A549 (cell line): ENCODE data around the gene PLAC1.

Experiments
- BHLHE40 ChIP-seq: IDR thresholded peaks from 2 replicates; pipeline ENCODE4 v1.6.1; 2012; ENCODE audit warnings: low read depth, low read length, inconsistent platforms
- CTCF ChIP-seq: fragments of >200 bp; sonication (Bioruptor Twin); formaldehyde crosslinking; IDR thresholded peaks from 3 replicates; pipeline ENCODE4 v1.5.1; 2016
- EP300 ChIP-seq, 2 experiments: fragments of >200 bp; sonication (Bioruptor Twin); formaldehyde crosslinking; IDR thresholded peaks; 2 replicates in 1 of 2; 3 replicates in 1 of 2; pipeline ENCODE4 v1.6.1; 2016 to 2017
- ESRRA ChIP-seq: fragments of 150-350 bp; IDR thresholded peaks from 2 replicates; pipeline ENCODE4 v1.6.1; 2014; ENCODE audit warnings: mild to moderate bottlenecking, low read length, borderline replicate concordance
- JUN ChIP-seq, 2 experiments: fragments of >200 bp; sonication (Bioruptor Twin); formaldehyde crosslinking; IDR thresholded peaks; 2 replicates in 1 of 2; 3 replicates in 1 of 2; pipeline ENCODE4 v1.6.1; 2016 to 2017
- MAFK ChIP-seq: fragments of 450-650 bp; IDR thresholded peaks from 2 replicates; pipeline ENCODE4 v1.6.1; 2014; ENCODE audit not compliant: partially characterized antibody
- MAZ ChIP-seq: fragments of 150-350 bp; IDR thresholded peaks from 2 replicates; pipeline ENCODE4 v1.6.1; 2014; ENCODE audit warnings: antibody characterized with exemption, low read depth, low read length, borderline replicate concordance
- MYC ChIP-seq: IDR thresholded peaks from 2 replicates; pipeline ENCODE4 v1.6.1; 2012; ENCODE audit warnings: mild to moderate bottlenecking, inconsistent platforms, low read length, improper control_type of control experiment, borderline replicate concordance
- ZFP36 ChIP-seq: fragments of 450-650 bp; IDR thresholded peaks from 2 replicates; pipeline ENCODE4 v1.6.1; 2014; ENCODE audit warnings: borderline replicate concordance; ENCODE audit not compliant: partially characterized antibody
- TF ChIP-seq, protein P1 (sequence below): fragments of >200 bp; sonication (Bioruptor Twin); formaldehyde crosslinking; IDR thresholded peaks from 2 replicates; pipeline ENCODE4 v1.6.1; 2016

GRCh38 chrX:134688839-134689238 lies 30.6 kb upstream of the PLAC1 start:
- TF ChIP-seq MAFK = no peak
- TF ChIP-seq ESRRA = no peak
- no peak for TF ChIP-seq MAZ
- no peak for TF ChIP-seq MYC
- TF ChIP-seq JUN (IDR thresholded peaks at IDR 0.05) = no peak
- no peak for TF ChIP-seq CTCF
- TF ChIP-seq EP300 (IDR thresholded peaks at IDR 0.05) = no peak
- TF ChIP-seq ZFP36 = no peak
- no peak for TF ChIP-seq BHLHE40
- TF ChIP-seq, protein P1, sequence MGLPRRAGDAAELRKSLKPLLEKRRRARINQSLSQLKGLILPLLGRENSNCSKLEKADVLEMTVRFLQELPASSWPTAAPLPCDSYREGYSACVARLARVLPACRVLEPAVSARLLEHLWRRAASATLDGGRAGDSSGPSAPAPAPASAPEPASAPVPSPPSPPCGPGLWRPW = no peak
